LoVo (cell line): ENCODE measurements around the gene ADRM1.

Experiments used
- DNase-seq: peaks from one replicate; pipeline ENCODE4 v3.0.0-alpha.2; 2016; ENCODE audit warnings: low spot score

ADRM1 gene

DNA sequence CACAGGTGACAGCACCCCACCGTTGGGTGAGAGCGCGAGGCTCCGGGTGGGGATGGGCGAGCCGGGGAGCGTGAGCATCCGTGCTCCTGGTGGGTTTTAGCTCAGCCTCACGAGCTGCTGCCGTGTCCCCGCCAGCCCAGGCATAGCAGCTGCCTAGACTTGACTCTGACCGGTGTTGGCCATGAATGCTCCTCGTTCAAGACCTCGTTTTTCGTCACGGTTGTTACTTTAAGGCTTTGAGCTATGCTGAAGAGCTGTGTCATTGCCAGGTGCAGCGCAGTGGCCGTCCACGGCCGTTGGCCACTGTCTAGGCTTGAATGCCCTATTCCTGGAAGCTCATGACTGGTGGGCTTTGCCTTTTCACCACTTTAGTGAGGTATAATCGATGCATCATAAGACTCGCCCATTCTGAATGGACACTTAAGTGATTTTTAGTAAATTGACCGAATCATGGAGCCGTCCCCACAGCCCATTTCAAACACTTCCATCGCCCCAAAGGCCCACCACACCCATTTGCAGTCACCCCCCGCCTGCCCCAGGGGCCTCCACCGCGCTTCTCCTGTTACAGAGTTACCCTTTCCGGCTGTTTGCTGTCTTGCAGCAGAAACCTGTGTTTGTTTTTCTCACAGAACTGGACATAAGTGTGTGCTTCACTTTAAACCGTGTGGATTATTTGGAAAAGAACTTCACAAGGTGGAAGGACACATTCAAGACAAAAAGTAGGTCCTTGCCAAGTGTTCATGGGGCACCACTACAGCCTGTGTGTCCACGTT, 21.4 kb upstream of the ADRM1 start:
- DNase-seq = no peak

DNA sequence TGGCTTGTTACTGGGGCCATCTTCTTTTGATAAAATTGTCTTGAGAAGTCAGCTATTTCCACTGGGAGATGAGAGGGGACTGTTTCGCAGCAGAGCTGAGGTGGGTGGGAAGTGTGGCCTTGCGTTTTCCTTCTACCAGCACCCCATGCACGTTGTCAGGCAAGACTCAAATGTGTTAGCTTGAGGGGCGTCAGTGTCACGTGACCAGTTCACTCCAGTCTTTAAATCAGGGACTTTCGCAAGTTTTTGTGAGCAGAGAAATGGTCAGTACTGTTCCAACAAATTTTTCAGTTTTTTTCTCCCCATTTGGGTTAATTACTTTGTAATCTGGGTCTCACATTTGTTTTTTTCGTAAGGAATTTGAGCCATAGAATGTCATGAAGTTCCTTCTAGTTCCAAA, 20.7 kb upstream of the ADRM1 start:
- DNase-seq = no peak

DNA sequence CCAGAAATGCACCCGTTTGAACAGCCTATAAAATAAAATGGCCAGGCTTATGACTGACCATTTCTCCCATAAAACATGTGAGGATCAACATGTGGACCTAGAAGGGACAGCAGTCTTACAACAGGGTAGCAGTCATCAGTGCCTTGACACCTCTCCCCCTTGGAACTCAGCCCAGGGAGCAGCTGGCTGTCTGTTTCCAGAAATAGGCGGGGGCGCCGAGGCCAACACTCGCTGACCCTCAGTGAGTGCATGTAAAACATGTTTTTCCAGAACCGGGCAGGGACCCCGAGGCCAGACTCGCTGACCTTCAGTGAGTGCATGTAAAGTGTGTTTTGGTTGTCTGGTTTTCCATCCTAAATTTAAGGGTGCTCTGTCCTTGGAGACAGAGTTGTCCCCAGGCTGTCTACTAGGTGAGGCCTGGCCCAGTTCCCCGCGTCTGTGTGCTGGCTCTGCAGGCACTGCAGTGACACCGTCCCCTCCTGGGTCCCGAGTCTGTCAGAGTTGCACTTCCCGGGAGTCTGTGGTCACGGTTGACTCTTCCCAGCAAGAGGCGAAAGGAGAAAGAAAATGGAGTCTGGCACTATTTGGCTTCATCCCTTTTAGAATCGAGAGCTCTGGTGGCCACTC, 19.8 kb upstream of the ADRM1 start:
- no peak for DNase-seq

DNA sequence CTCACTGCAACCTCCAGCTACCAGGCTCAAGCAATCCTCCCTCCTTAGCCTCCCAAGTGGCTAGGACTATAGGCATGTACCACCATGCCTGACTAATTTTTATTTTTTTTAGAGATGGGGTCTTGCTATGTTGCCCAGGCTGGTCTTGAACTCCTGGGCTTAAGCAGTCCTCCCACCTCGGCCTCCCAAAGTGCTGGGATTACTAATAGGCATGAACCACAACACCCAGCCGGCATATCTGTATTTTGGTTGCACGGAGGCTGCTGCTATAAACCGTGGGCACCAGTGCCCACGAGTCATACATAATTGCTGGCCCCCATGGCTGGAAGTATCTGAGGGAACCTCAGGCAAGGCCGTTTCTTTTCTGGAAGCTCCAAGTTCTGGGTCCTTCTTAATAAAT, 18.3 kb upstream of the ADRM1 start:
- DNase-seq = no peak

DNA sequence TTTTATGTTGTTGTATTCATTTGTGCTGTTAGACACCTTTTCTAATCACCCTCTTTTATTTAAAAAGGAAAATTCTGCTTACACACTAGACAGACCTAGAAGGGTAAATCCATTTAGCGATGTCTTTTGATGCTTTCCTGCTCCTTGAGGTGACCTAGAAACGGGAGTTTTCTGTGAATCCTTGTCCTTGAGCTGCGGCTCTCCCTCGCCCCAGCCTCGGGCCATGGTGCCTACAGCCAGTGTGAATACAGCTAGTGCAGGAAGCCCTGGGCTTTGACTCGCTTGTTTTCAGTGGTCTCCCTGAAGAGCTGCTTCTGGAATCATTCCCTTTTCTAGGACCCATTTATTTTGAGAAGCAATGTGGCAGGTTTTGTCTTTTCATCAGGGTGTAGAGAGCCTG, 17.6 kb upstream of the ADRM1 start:
- no peak for DNase-seq

DNA sequence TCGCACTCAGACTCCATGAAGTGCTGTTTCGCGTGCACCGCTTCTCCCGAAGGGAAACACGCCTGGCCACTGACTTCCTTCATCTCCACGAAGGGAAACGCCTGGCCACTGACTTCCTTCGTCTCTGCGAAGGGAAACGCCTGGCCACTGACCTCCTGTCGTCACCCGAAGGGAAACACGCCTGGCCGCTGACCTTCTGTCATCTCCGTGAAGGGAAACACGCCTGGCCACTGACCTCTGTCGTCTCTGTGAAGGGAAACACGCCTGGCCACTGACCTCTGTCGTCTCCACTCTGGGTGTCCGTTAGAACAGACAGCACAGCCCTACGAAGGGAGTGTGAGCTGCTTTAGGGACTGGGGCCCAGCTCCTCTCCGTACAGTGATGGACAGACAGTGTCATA, 17.1 kb upstream of the ADRM1 start:
- no peak for DNase-seq

DNA sequence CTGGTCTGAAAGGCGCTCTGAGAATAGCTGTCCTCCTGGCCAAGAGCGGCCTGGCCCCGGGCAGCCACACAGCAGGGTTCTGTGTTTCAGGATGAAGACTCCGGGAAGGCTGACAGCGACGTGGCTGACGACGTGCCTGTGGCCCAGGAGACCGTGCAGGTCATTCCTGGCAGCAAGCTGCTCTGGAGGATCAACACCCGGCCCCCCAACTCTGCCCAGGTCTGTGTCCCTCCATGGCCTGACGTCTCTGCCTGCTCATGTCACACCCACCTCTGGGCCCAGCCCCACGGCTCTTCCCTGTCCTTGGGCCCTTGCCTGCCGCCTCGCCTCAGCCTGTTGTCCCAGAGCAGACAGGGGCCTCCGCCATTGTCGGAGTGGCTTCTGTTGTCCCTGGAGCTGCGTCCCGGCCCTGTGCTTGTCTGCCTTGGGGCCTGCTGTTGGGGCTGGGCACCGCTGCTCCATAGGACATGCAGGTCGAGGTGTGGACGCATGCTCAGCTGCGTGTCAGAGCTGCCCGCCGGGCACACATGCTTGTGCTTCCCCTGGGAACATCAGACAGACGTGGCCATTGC, 16.2 kb upstream of the ADRM1 start:
- DNase-seq = no peak

DNA sequence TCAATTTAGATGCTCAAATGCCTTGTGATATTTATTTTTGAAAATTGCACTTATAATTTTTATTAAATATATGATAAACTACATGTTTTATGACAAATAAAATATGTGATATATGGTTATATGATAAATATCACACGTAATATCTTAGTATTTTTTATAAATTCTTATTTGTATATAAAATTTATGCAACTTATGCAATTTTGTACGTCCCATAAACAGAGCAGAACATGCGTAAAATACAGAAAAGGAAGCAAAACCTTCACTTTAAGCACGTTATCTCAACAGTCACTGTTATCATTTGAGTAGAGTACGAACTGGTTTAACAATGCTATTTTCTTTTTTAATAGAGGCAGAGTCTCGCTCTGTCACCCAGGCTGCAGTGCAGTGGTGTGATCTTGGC, 15.7 kb upstream of the ADRM1 start:
- DNase-seq = no peak

DNA sequence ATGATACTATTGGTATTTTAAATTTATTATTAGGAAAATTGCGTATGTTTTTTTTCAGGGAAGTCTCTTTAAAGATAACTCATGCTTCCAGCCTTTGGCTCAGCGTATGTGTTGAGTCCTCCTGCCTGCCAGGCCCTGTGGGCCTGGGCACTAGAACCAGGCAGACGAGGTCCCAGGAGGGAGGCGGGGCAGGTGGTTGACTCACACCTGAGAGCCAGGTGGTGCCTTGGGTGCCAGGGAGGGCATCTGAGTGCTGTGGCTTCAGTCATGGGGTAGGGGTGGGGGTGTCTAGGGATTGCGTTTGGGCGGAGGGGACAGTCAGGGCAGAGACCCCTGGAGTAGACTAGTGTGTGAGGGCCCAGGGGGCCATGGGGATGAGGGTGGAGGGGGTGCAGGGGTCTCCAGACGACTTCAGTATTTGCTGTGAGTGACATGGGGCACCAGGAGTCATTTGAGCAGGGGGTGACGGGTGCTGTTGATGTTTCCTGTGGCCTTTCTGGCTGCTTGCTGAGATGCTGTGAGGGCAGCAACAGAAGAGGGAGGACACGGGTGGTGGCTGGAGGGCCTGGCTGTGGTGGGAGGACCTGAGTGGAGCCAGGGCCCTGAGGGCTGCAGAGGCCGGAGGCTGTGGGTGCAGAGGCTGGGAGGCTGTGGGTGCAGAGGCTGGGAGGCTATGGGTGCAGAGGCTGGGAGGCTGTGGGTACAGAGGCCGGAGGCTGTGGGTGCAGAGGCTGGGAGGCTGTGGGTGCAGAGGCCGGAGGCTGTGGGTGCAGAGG, 14.8 kb upstream of the ADRM1 start:
- DNase-seq = no peak

DNA sequence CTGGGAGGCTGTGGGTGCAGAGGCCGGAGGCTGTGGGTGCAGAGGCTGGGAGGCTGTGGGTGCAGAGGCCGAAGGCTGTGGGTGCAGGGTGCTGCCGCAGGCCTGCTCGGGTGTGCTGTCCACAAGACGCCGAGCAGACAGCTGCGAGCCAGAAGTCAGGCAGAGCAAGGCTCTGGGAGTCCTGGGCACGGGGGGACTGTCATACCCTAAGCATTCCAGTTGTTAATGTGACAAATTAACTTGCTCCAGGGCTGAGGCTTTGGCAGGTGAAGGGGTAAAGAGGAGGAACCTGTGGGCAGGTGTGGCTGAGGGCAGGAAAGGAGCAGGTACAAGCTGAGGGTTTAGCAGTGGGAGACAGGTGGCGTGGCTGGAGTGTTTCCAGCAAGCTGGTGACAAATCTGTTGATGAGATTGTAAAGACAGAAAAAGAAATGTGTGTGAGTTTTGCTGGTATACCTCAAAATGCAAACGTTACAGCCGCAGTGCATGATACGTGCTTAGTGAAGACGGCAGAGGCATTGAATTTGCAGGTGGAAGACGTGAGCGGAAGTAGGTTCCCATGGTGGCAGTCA, 14.2 kb upstream of the ADRM1 start:
- no peak for DNase-seq

DNA sequence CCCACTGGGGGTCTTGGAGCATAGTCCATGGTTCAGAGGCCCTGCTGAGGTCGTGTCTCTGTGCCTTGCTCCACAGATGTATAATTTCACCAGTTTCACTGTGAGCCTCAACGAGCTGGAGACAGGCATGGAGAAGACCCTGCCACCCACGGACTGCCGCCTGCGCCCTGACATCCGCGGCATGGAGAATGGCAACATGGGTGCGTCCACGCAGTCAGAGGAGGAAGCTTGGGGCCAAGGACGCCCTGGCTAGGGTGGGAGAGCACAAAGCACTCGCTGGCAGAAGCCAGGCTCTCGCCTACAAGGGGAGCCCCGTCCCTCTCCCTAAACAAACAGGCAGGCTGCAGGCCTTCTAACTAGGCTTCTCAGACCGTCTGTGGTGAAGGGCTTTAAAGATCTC, 13.7 kb upstream of the ADRM1 start:
- no peak for DNase-seq

DNA sequence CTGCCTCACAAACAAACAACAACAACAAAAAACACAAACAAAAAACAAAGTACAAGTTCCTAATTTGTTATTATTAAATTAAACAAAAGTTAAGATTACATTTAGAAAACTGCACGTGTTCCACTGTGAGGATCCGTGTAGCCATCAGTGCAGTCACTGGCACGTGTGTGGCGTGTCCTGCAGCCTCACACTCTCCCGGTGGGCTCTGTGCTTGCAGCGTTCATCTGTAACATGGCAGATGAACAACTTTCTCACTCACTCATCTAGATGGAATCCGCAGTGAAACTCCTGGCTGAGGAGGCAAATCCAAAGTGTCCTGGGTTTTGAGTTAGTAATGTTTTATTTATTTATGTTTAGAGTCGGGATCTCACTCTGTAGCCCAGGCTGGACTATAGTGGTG, 12.9 kb upstream of the ADRM1 start:
- DNase-seq = no peak

DNA sequence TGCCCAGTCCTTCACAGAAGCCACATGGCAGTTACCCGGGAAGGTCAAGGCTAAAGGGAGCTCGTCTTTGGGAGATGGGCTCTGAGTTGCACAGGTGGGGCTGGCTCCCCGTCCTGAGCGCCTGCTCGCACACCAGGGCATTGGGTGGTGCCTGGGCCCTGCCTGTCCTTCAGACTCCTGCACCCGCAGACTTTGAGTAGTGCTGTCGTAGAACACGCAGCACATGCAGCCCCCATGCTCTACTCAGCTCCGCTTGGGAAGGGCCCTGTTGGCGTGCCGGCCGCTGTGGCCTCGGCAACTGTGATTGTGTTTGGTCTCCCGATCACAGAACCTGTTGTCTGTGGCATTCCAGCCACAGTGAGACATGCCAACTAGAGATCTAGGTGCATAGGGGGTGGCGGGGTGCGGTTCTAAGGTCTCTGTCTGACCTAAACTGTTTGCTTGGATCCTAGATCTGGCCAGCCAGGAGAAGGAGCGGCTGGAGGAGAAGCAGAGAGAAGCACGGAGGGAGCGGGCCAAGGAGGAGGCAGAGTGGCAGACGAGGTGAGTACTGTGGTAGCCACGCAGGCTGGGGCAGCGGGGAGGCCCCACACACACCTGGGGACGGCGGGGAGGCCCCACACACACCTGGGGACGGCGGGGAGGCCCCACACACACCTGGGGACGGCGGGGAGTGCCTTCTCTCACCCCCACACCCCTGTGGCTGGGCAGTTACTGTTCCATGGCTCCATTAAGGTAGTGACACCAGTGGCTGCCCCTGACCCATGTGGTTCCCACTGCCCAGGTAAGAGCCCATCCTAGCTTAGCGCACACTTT, 11.3 kb upstream of the ADRM1 start:
- DNase-seq = no peak

DNA sequence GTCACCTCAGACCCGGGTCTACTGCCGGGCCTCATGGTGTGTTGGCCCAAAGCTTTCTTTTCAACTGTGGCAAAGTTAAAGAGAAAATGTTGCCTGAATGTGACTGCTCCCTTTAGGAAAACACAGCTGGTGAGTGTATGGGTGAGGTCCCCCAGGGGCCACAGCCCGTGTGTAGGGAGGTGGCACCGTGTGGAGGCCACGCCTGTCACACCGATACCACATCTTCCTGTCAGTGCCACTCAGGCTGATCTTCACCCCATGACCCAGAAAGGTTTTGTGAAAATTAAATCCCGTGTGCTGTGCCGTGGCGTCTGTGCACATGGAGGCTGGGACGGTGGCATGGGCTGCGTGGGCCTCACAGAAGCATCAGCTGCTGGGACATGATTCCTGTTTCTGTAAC, 10.7 kb upstream of the ADRM1 start:
- DNase-seq = no peak

DNA sequence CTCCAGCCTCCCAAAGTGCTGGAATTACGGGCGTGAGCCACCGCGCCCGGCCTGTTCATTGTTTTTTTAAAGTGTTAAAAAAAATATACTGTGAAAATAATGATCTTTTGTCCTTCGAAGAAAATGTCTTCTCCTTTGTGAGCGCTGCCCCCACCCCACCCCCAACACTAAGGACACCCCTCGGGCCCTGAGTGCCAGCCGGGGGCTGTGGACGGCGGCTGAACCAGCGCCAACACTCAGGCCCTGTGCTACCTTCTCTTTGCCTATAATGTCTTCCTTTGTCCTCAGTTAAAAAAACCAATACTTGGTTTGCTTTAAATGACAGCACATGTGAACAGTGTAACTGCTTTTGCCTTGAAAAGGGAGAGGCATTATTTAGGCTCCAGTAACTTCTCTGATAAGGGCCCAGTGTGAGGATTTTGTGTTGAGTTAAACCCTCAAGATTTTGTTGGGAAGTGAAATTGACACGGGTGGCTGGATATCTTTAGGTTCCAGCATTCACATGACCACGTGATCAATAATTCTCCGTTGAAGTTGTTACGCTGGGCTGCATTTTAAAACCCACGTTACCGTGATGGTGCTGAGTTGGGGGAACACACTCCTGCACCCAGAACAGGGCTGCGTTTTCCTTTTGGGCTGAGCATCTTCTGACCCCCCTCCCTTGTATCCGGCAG, 9.5 kb upstream of the ADRM1 start:
- DNase-seq = no peak

DNA sequence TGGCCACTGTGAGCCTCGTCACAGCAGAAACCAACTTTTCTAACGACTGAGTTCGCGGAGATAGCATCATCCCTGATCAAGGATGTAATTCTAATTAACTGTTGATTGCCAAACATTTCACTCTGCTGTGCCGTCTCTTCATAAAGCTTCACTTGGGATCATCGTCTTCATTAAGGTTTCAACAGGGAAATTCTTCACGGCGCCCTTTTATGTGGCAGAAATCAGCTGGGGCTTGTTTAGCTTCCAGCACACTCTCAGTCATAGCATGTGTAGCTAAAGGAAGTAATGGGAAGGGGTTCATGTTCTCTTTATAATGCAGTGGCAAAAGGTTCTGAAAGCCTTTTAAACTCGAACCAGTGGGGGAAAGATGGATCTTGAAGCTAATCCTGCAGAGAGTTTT, 8.9 kb upstream of the ADRM1 start:
- no peak for DNase-seq

DNA sequence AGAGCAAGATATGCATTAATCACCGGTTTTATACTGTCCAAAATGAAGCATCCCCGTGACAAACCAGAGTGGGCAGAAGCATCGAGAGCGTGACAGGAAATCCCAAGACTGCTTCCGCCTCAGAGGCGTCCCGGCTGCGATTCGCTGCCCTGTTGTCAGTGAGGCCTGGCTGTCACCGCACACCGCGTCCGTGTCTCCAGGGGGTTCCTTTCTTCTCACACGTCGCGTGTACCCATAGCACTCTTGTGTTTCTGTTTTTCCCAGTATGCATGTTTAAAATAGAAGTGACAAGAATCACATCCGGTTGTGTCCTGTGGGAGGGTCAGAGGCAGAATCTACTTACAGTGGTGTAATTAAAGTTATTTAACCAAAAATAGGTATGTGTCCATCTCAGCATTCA, 8.3 kb upstream of the ADRM1 start:
- DNase-seq = no peak

DNA sequence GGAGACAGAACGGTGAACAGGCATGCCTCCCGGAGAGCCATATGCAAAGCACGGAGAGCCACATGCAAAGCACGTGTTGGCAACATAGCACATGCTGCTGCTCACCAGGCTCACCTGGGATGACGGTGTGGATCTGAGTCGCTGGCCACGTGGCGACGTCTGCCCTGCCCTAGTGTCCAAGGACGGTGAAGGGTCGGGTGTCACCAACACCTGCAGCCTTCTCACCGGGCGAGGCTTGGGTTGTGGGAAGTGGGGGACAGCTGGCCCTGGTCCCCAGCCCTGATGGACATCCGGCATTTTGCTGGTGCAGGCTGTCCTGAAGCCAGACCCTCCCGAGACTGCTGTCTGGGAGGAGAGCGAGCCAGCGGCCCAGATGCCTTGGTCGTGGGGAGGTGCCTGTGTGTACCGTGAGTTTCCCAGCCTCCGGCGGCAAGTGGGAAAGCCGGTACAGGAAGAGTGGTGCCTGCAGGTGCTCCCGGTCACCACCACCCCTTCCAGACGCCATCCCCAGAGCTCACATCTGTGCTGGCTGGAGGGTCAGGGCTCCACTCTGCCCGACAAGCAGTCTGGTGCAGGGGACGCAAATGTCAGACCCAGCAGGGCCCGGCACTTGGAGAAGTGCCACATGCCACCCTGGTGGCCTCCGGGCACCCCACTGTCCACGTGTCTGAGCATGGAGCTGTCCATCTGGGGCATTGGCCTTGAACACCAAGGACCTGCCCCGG, 5.9 kb upstream of the ADRM1 start:
- no peak for DNase-seq

DNA sequence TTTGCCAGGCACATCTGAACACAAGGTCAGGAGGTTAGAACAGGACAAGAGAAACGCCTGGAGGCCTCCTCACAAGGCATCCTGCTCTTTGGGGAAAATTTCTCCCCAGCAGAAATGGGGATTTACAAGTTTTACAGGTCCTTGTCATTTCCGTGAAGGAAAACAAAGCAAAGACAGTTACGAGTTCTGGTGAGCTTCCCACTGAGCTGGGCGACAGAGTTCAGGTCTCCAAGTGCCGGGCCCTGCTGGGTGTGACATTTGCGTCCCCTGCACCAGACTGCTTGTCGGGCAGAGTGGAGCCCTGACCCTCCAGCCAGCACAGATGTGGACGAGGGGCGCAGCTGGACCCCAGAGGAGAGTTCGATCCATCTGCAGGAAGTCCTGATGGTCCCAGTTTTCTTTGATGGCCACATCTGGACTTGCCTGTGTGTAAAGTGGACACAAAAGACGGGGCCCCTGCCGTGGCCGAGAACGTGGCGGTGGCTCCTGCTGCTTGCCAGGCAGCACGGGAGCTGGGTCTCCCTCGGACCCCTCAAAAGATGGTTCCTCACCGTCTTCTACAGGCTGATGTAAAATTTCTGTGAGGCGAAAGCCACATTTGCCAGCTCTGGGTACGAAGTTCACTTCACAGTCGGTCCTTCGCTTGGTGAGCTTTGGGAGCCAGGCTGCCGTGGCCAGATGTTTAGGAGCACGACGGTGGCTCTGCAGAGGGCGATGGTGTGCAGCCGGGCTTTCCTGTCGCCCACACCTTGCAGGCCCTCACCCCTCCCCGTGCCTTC, 5.2 kb upstream of the ADRM1 start:
- DNase-seq = no peak
